HG03460 (cell line): Measurements from ENCODE around the gene PRPF39.
"Not testable (repeated sequence)": the region's sequence is repeated elsewhere in the genome, so short reads cannot be mapped to it uniquely, and the experiment has no call there.

Experiments
- ATAC-seq: cut with Tn5 transposase; IDR thresholded peaks from one replicate; pipeline ENCODE4 v1.9.1; 2021; ENCODE audit not compliant: unreplicated experiment

PRPF39 gene

GRCh38 chr14:45135156-45135555 lies 51.2 kb downstream of the PRPF39 start:
- no peak for ATAC-seq

GRCh38 chr14:45135659-45136395 lies 51.9 kb downstream of the PRPF39 start, which contains the start of gene FANCM:
Gene FANCM, plus strand, starts transcription at chr14:45135930. Its CDS starts 102 bp downstream, at chr14:45136032.
- peak; percentile 41 for ATAC-seq

- no peak for ATAC-seq
Measured at GRCh38 chr14:45136399-45136798, 52.5 kb downstream of the PRPF39 start.

- no peak for ATAC-seq
Measured at GRCh38 chr14:45140661-45141187, 56.8 kb downstream of the PRPF39 start.

- not testable (repeated sequence) for ATAC-seq
Measured at GRCh38 chr14:45142083-45142482, 58.2 kb downstream of the PRPF39 start.

- ATAC-seq: peak; percentile 65
Measured at GRCh38 chr14:45144658-45145057, 60.7 kb downstream of the PRPF39 start.

GRCh38 chr14:45145214-45145613 lies 61.3 kb downstream of the PRPF39 start:
- ATAC-seq: peak; percentile 50

- no peak for ATAC-seq
Measured at GRCh38 chr14:45149602-45150001, 65.7 kb downstream of the PRPF39 start.

- ATAC-seq: no peak
Measured at GRCh38 chr14:45150386-45150890, 66.5 kb downstream of the PRPF39 start.

- peak; percentile 59 for ATAC-seq
Measured at GRCh38 chr14:45156067-45156466, 72.2 kb downstream of the PRPF39 start.
